ENCODE measurements around the gene PCGF1. TPM values are rescaled to one million over a fixed set of nuclear protein-coding genes. Genes with fewer than 3 reads are reported as not detected.

Gene PCGF1
- total RNA-seq, 1 experiment from 2014 or later = 28.1 TPM

DNA sequence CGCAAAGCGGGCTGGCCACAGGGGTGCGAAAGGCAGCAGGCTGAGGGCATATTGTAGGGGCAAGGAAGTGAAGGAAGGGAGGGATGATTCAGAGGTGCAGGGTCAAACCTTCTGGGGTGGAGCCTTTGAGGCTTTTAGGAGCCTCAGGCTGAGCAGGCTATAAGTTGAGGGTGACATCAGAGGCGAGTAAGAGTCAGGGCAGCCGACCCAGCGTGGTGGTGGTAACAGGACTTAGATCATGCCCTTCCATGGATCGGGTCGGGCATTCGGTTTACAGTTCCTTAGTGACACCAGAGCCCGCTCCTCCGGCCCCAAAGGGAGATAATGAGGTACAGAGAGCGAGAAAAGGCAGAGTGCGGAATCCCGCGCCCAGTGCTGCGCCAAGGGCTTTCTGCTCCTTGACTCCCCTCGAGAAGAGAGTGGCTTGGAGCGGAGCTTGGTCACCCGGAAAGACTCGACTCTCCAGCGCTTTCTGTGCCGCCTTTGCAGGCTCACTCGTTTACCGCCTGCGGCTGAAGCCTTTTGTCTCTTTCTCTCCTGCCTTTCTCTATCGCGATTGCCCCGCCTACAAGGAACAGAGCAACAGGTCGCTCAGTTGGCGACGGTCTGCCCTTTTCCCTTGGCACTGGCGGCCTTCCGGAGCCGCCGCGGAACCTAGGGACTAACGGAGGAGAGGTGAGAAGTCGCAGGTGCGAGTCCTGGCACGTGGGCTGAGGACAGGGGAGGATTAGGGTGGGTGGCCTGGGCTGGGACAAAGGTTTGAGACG is 8.8 kb downstream of the PCGF1 start:
- Mint-ChIP-seq H3K27me3 (ENCODE audit: low read depth) (peaks cover 94% of the 10 kb centered on the region), H3K4me1 (peaks cover 43 to 54% of the 10 kb centered on the region in 2 experiments), H3K9me3 (peaks cover 0 to 2% of the 10 kb centered on the region in 2 experiments; a peak in 2 of 5 replicates), H3K36me3 (ENCODE audit: insufficient read depth in 1 of 3, low read depth in 3 of 3) (peaks cover 8 to 12% (median 11%) of the 10 kb centered on the region in 3 experiments), H3K4me3 (peak overlapping the region; percentile 75 to 82), H3K27ac (0 out of 7 replicates have a peak overlapping the region, but pooled peaks of 1 of the 3 experiments have one; percentile 29)
- Histone ChIP-seq H2AFZ (ENCODE audit: low read length) (no peak overlapping the region), H3K4ac (ENCODE audit: low read depth, low read length) (no peak overlapping the region), H3K27me3 (ENCODE audit: insufficient read depth, low read length) (peaks cover 80% of the 10 kb centered on the region), H4K8ac (replicated peaks; ENCODE audit: insufficient read length, low read depth, low read length) (no peak overlapping the region), H3K14ac (ENCODE audit: insufficient read depth, low read length) (no peak overlapping the region), H3K79me2 (ENCODE audit: insufficient read depth, low read length) (no peaks in the 10 kb centered on the region), H2BK20ac (ENCODE audit: low read depth, low read length, poor library complexity, severe bottlenecking) (no peak overlapping the region), H4K5ac (ENCODE audit: insufficient read length, low read depth, low read length) (no peak overlapping the region), H2BK15ac (ENCODE audit: low read depth, low read length) (no peak overlapping the region), H3K23me2 (ENCODE audit: insufficient read length, low read depth, low read length, poor library complexity, severe bottlenecking) (peaks cover 39% of the 10 kb centered on the region), H4K20me1 (ENCODE audit: control insufficient read depth, insufficient read depth, insufficient read length) (no peaks in the 10 kb centered on the region), H3K23ac (ENCODE audit: insufficient read length, low read depth, low read length) (no peak overlapping the region), H3K79me1 (ENCODE audit: insufficient read depth, low read depth, low read length, poor library complexity, severe bottlenecking) (no peaks in the 10 kb centered on the region), H3K18ac (ENCODE audit: insufficient read length, low read depth, low read length) (no peak overlapping the region), H3K27ac (ENCODE audit: insufficient read length, low read depth, low read length) (no peak overlapping the region), H3T11ph (ENCODE audit: low read length) (no peak overlapping the region), H3K56ac (ENCODE audit: insufficient read length, low read depth, low read length) (no peak overlapping the region), H2BK120ac (ENCODE audit: low read depth, low read length, poor library complexity, severe bottlenecking) (no peak overlapping the region), H3K4me1 (ENCODE audit: insufficient read depth, low read length) (no peaks in the 10 kb centered on the region), H3K4me2 (ENCODE audit: insufficient read depth, insufficient read length, low read length) (peak overlapping the region; percentile 59), H2BK12ac (ENCODE audit: insufficient read length, low read depth, low read length) (no peak overlapping the region), H3K9me3 (ENCODE audit: control insufficient read depth, low read depth, low read length) (no peaks in the 10 kb centered on the region), H2AK5ac (ENCODE audit: insufficient read length, low read length) (no peak overlapping the region), H4K91ac (ENCODE audit: insufficient read length, low read depth, low read length) (no peak overlapping the region), H3K9ac (ENCODE audit: extremely low read depth, insufficient read length, low read length) (no peak overlapping the region), H2BK5ac (ENCODE audit: insufficient read length, low read length) (no peak overlapping the region)
- WGBS (ENCODE audit: extremely low coverage, insufficient read length, low lambda C conversion rate) = no CpG with 5 or more reads among the region's 41 CpGs
- TF ChIP-seq, protein P1, sequence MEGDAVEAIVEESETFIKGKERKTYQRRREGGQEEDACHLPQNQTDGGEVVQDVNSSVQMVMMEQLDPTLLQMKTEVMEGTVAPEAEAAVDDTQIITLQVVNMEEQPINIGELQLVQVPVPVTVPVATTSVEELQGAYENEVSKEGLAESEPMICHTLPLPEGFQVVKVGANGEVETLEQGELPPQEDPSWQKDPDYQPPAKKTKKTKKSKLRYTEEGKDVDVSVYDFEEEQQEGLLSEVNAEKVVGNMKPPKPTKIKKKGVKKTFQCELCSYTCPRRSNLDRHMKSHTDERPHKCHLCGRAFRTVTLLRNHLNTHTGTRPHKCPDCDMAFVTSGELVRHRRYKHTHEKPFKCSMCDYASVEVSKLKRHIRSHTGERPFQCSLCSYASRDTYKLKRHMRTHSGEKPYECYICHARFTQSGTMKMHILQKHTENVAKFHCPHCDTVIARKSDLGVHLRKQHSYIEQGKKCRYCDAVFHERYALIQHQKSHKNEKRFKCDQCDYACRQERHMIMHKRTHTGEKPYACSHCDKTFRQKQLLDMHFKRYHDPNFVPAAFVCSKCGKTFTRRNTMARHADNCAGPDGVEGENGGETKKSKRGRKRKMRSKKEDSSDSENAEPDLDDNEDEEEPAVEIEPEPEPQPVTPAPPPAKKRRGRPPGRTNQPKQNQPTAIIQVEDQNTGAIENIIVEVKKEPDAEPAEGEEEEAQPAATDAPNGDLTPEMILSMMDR (conservative IDR thresholded peaks at IDR 0.05) = no peak
- peak; percentile 79 for DNase-seq

Data from H9 (cell line).